Spleen (tissue), 11 donors: Measurements from ENCODE around the gene OTULIN. TPM values are rescaled to one million over a fixed set of nuclear protein-coding genes. Genes with fewer than 3 reads are reported as not detected.

ENCODE experiments used
- DNase-seq: peaks from one replicate; pipeline ENCODE4 v3.0.0-alpha.2; 2020
- H3K27ac ChIP-seq, 8 donors: fragments of 200-600 bp; sonication (generic) in 7 of 8; 1 replicate in 4 of 8; 2 replicates in 4 of 8; pipeline versions ENCODE4 v1.5.0 to v1.8.0; 2016 to 2021; ENCODE audit warnings: inconsistent platforms in 4 of 8, mild to moderate bottlenecking in 4 of 8, moderate library complexity in 1 of 8
- H3K27me3 ChIP-seq, 7 donors: fragments of 200-600 bp; sonication (generic) in 6 of 7; replicated peaks in 1 of 7; 1 replicate in 4 of 7; 2 replicates in 3 of 7; pipeline versions ENCODE4 v1.5.0 to v1.8.0; 2016 to 2021; ENCODE audit warnings: inconsistent platforms in 3 of 7, mild to moderate bottlenecking in 1 of 7
- H3K36me3 ChIP-seq, 6 donors: fragments of 200-600 bp; sonication (generic) in 5 of 6; 1 replicate in 4 of 6; 2 replicates in 2 of 6; pipeline versions ENCODE4 v1.5.0 to v1.8.0; 2016 to 2021; ENCODE audit warnings: inconsistent platforms in 2 of 6
- H3K4me1 ChIP-seq, 6 donors: fragments of 200-600 bp; sonication (generic) in 5 of 6; 1 replicate in 3 of 6; 2 replicates in 3 of 6; pipeline versions ENCODE4 v1.5.0 to v1.8.0; 2016 to 2021; ENCODE audit warnings: inconsistent platforms in 3 of 6
- H3K4me3 ChIP-seq, 8 donors: fragments of 200-600 bp; sonication (generic) in 7 of 8; 1 replicate in 4 of 8; 2 replicates in 4 of 8; pipeline versions ENCODE4 v1.5.0 to v1.8.0; 2016 to 2021; ENCODE audit warnings: inconsistent platforms in 4 of 8, mild to moderate bottlenecking in 4 of 8, moderate library complexity in 2 of 8
- H3K9me3 ChIP-seq, 8 donors: fragments of 200-600 bp; sonication (generic) in 7 of 8; 1 replicate in 4 of 8; 2 replicates in 4 of 8; pipeline versions ENCODE4 v1.5.0 to v1.8.0; 2016 to 2021; ENCODE audit warnings: inconsistent platforms in 4 of 8
- POLR2A ChIP-seq, 3 donors: fragments of 450-650 bp; IDR thresholded peaks; one replicate each; pipeline ENCODE4 v1.5.1; 2017; ENCODE audit warnings: antibody characterized with exemption in 3 of 3, mild to moderate bottlenecking in 1 of 3
- POLR2AphosphoS5 ChIP-seq, 3 donors: sonication (generic); formaldehyde crosslinking; IDR thresholded peaks; one replicate each; pipeline ENCODE4 v1.5.1; 2017; ENCODE audit warnings: antibody characterized with exemption in 3 of 3
- WGBS, 5 donors: extraction: QIAGEN DNeasy Blood & Tissue Kit in 3 of 5; methylation state at CpG; one replicate each; pipeline versions ENCODE4 v1.1.5 to v1.1.7; 2013 to 2018; 5-methylcytosine and 5-hydroxymethylcytosine counted together
- intact Hi-C: fragments of 100-400 bp; cut with DNase I; formaldehyde crosslinking; loops from one replicate; pipeline ENCODE4 v1.15.0; 2023; ENCODE audit warnings: low total_unique reads
- polyA plus RNA-seq, 3 donors: library from polyadenylated mRNA; stranded (reverse); fragments of 200-250 nt; gene quantifications; one replicate each; pipeline ENCODE4 v1.2.1, GENCODE V29; 2013
- total RNA-seq, 7 donors: library from RNA; depleted of rRNA in 3 of 7; stranded (reverse); fragments of >200 nt in 3 of 7; fragmentation: NEBNext Ultra II Directional in 4 of 7; extraction: Animal tissue kit (Norgen Biotek cat#: 25700) in 4 of 7; gene quantifications; one replicate each; pipeline versions ENCODE4 v1.1.0 to v1.2.1, GENCODE V29; 2016 to 2021
- TF ChIP-seq, protein P1 (sequence below), 11 experiments: fragments of 200-600 bp in 7 of 11; fragments of 450-650 bp in 4 of 11; sonication (generic) in 4 of 11; IDR thresholded peaks in 8 of 11; conservative IDR thresholded peaks in 3 of 11; 1 replicate in 7 of 11; 2 replicates in 4 of 11; pipeline versions ENCODE4 v1.4.0 to v1.8.0; 2016 to 2021; ENCODE audit warnings: antibody characterized with exemption in 11 of 11, inconsistent platforms in 4 of 11, mild to moderate bottlenecking in 1 of 11
- donor health status: healthy with polysubstance abuse.
- donor health status: DM: no; HTN: no; CAD: no; lungs with moderate emphysema.
- donor health status: DM: no; HTN: no; CAD: no.
- donor health status: Bipolar disorder and iron deficiency.
- donor health status: healthy.
- donor health status: DM: no; HTN: no; CAD: no.
- donor health status: DM: yes; HTN: yes; CAD: no.

The OTULIN gene
- total and polyA plus RNA-seq, 10 donors, result 2.7 to 53.7 (median 35.9) TPM

DNA sequence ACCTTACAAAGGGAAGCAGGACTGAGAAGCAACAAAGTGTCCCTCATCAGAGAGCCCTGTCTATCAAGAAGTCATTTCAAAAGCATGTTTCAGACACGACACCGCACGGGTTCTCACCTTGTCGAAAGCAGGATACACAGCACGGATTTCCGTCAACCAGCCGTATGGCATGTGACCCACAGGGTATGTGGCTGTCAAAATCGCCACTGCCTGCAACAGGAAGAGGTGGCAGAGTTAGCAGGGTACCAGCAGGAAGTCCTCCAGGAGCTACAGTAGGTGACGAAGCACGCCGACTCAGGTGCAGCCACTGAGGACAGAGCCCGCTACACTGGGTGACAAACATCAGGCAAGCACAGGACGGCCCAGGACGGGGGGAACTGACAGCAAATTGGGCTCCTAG lies 81.2 kb downstream of the OTULIN start:
- Histone ChIP-seq H3K27me3 (no peaks in the 10 kb centered on the region), H3K4me3 (no peak overlapping the region), H3K36me3 (peaks cover 0 to 88% (median 24%) of the 10 kb centered on the region in 6 donors), H3K9me3 (no peaks in the 10 kb centered on the region), H3K27ac (peak overlapping the region in 2 of 8 donors; percentile 31 to 41), H3K4me1 (peaks cover 0 to 22% (median 12%) of the 10 kb centered on the region in 6 donors)
- WGBS, 5 donors, result 81 to 87% (median 81%) methylated on average over 14 of the region's 14 CpGs
- TF ChIP-seq POLR2AphosphoS5 (IDR thresholded peaks at IDR 0.05), result peak in 2 of 3 donors; percentile 30 to 34
- TF ChIP-seq, protein P1, sequence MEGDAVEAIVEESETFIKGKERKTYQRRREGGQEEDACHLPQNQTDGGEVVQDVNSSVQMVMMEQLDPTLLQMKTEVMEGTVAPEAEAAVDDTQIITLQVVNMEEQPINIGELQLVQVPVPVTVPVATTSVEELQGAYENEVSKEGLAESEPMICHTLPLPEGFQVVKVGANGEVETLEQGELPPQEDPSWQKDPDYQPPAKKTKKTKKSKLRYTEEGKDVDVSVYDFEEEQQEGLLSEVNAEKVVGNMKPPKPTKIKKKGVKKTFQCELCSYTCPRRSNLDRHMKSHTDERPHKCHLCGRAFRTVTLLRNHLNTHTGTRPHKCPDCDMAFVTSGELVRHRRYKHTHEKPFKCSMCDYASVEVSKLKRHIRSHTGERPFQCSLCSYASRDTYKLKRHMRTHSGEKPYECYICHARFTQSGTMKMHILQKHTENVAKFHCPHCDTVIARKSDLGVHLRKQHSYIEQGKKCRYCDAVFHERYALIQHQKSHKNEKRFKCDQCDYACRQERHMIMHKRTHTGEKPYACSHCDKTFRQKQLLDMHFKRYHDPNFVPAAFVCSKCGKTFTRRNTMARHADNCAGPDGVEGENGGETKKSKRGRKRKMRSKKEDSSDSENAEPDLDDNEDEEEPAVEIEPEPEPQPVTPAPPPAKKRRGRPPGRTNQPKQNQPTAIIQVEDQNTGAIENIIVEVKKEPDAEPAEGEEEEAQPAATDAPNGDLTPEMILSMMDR (IDR thresholded peaks at IDR 0.05 in 8 of 11, conservative IDR thresholded peaks at IDR 0.05 in 3 of 11), result no peak
- intact Hi-C loops, result no loop called here
- peak; percentile 79 for DNase-seq

DNA sequence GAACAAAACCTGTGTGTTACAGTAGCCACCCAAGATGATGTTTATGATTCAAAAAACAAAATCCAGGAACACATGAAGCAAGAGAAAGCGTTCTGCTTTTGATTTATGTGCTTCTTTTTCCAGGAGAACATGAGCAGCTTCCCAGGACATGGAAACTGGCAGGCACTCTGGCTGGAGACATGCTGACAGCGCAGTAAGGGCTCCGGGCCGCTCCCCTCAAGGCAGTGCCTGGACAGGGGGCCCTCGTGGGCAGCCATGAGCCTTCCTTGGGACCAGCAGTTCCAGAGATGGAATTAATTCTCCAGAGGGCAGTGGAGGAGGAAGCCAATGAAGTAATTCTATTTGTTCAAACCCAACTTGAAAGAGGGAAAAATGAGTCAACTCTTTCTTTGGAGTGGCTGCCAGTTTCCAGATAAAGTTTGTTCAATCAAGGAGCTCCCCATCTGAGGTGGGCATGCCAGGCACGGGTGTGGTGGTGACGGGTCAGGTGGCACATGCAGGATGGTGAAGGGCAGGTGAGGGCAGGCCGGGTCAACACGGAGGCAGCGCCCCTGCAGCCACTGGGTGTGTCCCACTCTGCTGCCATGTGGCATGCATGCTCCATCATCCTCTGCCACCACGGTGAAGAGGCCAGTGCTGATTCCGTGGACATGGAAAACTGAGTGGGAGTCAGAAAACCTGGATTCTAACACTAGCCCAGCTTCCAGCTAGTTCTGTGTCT lies 83.8 kb downstream of the OTULIN start:
- WGBS, 5 donors, result 93 to 97% (median 95%) methylated on average over 12 of the region's 12 CpGs
- Histone ChIP-seq H3K4me3 (no peak overlapping the region), H3K4me1 (peaks cover 0 to 22% (median 12%) of the 10 kb centered on the region in 6 donors), H3K27me3 (no peaks in the 10 kb centered on the region), H3K27ac (no peak overlapping the region), H3K36me3 (peaks cover 0 to 77% (median 23%) of the 10 kb centered on the region in 6 donors), H3K9me3 (no peaks in the 10 kb centered on the region)
- TF ChIP-seq POLR2A (IDR thresholded peaks at IDR 0.05), result no peak
- TF ChIP-seq POLR2AphosphoS5 (IDR thresholded peaks at IDR 0.05), result no peak
- TF ChIP-seq, protein P1 (IDR thresholded peaks at IDR 0.05 in 8 of 11, conservative IDR thresholded peaks at IDR 0.05 in 3 of 11), result no peak
- intact Hi-C loops, result no loop called here
- no peak for DNase-seq

Other genes with a start within 250 kb of the OTULIN start
- gene OTULINL, start 82.9 kb upstream of the OTULIN start, total RNA-seq, result 10 to 100 TPM; 23.0 to 52.5 (median 38.3) TPM
- 1 to 10 TPM; 3.8 to 5.8 (median 4.3) TPM for gene OTULINL, start 82.9 kb upstream of the OTULIN start, polyA plus RNA-seq
- gene ANKH, start 207.1 kb downstream of the OTULIN start, total RNA-seq, result 10 to 100 TPM; 33.5 to 87.3 (median 60.3) TPM
- 10 to 100 TPM in 1 of 3 donors, 1 to 10 TPM in 2; 9.0 to 12.1 (median 9.8) TPM for gene ANKH, start 207.1 kb downstream of the OTULIN start, polyA plus RNA-seq